Uterus (tissue), 2 donors: ENCODE results near the gene GSTO2.

ENCODE experiments used
- POLR2A ChIP-seq, 2 donors: fragments of 450-650 bp; IDR thresholded peaks; one replicate each; pipeline ENCODE4 v1.6.1; 2016; ENCODE audit warnings: antibody characterized with exemption in 2 of 2, mild to moderate bottlenecking in 1 of 2, moderate library complexity in 1 of 2
- TF ChIP-seq, protein P1 (sequence below), 4 experiments: fragments of 200-600 bp in 2 of 4; fragments of 450-650 bp in 2 of 4; sonication (generic) in 2 of 4; IDR thresholded peaks; one replicate each; pipeline ENCODE4 v1.5.1; 2016 to 2019; ENCODE audit warnings: antibody characterized with exemption in 4 of 4, mild to moderate bottlenecking in 2 of 4, moderate library complexity in 1 of 4

DNA sequence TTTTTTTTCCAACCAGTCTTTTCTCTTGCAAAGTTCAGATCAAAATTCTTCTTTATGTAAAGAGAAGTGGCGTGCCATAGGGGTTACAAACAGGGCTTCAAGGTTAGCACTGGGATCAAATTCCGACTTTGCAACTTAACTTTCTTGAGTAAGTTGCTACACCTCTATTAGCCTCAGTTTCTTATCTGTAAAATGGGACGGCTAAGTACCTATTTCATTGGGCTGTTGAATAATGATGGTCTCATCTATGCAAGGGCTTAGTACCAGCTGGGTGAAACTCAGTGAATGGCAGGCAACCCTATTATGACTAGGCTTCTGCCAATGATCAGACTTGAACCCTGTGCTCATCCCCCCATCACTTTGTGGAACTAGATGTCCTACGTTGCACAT lies 35.4 kb downstream of the GSTO2 start:
- TF ChIP-seq, protein P1, sequence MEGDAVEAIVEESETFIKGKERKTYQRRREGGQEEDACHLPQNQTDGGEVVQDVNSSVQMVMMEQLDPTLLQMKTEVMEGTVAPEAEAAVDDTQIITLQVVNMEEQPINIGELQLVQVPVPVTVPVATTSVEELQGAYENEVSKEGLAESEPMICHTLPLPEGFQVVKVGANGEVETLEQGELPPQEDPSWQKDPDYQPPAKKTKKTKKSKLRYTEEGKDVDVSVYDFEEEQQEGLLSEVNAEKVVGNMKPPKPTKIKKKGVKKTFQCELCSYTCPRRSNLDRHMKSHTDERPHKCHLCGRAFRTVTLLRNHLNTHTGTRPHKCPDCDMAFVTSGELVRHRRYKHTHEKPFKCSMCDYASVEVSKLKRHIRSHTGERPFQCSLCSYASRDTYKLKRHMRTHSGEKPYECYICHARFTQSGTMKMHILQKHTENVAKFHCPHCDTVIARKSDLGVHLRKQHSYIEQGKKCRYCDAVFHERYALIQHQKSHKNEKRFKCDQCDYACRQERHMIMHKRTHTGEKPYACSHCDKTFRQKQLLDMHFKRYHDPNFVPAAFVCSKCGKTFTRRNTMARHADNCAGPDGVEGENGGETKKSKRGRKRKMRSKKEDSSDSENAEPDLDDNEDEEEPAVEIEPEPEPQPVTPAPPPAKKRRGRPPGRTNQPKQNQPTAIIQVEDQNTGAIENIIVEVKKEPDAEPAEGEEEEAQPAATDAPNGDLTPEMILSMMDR (IDR thresholded peaks at IDR 0.05) = no peak
- TF ChIP-seq POLR2A (IDR thresholded peaks at IDR 0.05) = no peak
